ENCODE data around the gene FNIP1.

GRCh38 chr5:131649161-131649560 lies 147.7 kb downstream of the FNIP1 start:
- TF ChIP-seq CTCF (IDR thresholded peaks at IDR 0.05; ENCODE audit: insufficient read depth, low read length, poor library complexity, severe bottlenecking), result no peak
- TF ChIP-seq EZH2phosphoT487 (conservative IDR thresholded peaks at IDR 0.05; ENCODE audit: low read length), result no peak

Measured in SU-DHL-6 (cell line).